Kidney (tissue), 14 donors: ENCODE data around the gene SDC4. TPM values are rescaled to one million over a fixed set of nuclear protein-coding genes. Genes with fewer than 3 reads are reported as not detected.

Experiments
- DNase-seq, 5 donors: peaks; one replicate each; pipeline ENCODE4 v3.0.0-alpha.2; 2013 to 2020
- FAIRE-seq: peaks from 2 replicates; lab custom pipeline; 2012; peaks lifted over from hg19 to GRCh38; lab: Jason Lieb, UNC
- H3K27ac ChIP-seq, 2 donors: one replicate each; pipeline ENCODE4 v1.7.0; 2013; ENCODE audit warnings: low read depth in 2 of 2, low read length in 2 of 2, inconsistent platforms in 1 of 2
- H3K27me3 ChIP-seq: one replicate; pipeline ENCODE4 v1.7.1; 2013; ENCODE audit warnings: low read length, inconsistent platforms; ENCODE audit not compliant: control insufficient read depth, insufficient read depth
- H3K36me3 ChIP-seq, 3 donors: one replicate each; pipeline versions ENCODE4 v1.7.0 to v1.7.1; 2013; ENCODE audit warnings: low read length in 3 of 3, control low read depth in 1 of 3, inconsistent platforms in 1 of 3; ENCODE audit not compliant: insufficient read depth in 3 of 3, control insufficient read depth in 2 of 3
- H3K4me1 ChIP-seq, 3 donors: one replicate each; pipeline versions ENCODE4 v1.7.0 to v1.7.1; 2013; ENCODE audit warnings: low read length in 3 of 3, inconsistent platforms in 1 of 3, low read depth in 1 of 3; ENCODE audit not compliant: control insufficient read depth in 2 of 3, insufficient read depth in 2 of 3
- H3K4me3 ChIP-seq, 3 donors: one replicate each; pipeline versions ENCODE4 v1.7.0 to v1.8.1; 2013; ENCODE audit warnings: low read length in 3 of 3, control low read depth in 1 of 3, inconsistent platforms in 1 of 3
- H3K9ac ChIP-seq, 3 donors: one replicate each; pipeline versions ENCODE4 v1.7.0 to v1.7.1; 2013; ENCODE audit warnings: low read length in 3 of 3, control low read depth in 1 of 3, inconsistent platforms in 1 of 3
- H3K9me3 ChIP-seq, 3 donors: one replicate each; pipeline versions ENCODE4 v1.7.0 to v1.7.1; 2013; ENCODE audit warnings: low read length in 3 of 3, control low read depth in 1 of 3, inconsistent platforms in 1 of 3; ENCODE audit not compliant: control insufficient read depth in 2 of 3, insufficient read depth in 1 of 3
- intact Hi-C: fragments of 100-400 bp; cut with DNase I; formaldehyde crosslinking; loops from one replicate; pipeline ENCODE4 v1.11.1; 2022
- polyA plus RNA-seq: library from polyadenylated mRNA; stranded (reverse); fragments of 350-450 nt; fragmentation: Illumina TruSeq; extraction: RNeasy Lipid Tissue Mini Kit (QIAGEN cat#74804); gene quantifications from one replicate; pipeline ENCODE4 v1.2.3, GENCODE V29; 2014; ENCODE audit warnings: low read depth, low replicate concordance; ENCODE audit not compliant: insufficient read depth
- total RNA-seq: library from RNA; stranded (reverse); fragmentation: NEBNext Ultra II Directional; extraction: Animal tissue kit (Norgen Biotek cat#: 25700); gene quantifications from one replicate; pipeline ENCODE4 v1.2.1, GENCODE V29; 2021
- TF ChIP-seq, protein P1 (sequence below): IDR thresholded peaks from 3 replicates; pipeline ENCODE4 v1.5.1; 2012; ENCODE audit warnings: mild to moderate bottlenecking, moderate library complexity, borderline replicate concordance; ENCODE audit not compliant: insufficient read depth; ENCODE audit errors: extremely low read depth
- donor health status: control.
- donor health status: control.
- donor health status: control.
- donor health status: control.
- donor health status: control.
- donor health status: DM: yes; HTN: yes; CAD: no.
- donor health status: Normal renal cell carcinoma (clear cell type).

The SDC4 gene
- total and polyA plus RNA-seq, 2 donors from 2014 or later, result 242 to 397 TPM

DNA sequence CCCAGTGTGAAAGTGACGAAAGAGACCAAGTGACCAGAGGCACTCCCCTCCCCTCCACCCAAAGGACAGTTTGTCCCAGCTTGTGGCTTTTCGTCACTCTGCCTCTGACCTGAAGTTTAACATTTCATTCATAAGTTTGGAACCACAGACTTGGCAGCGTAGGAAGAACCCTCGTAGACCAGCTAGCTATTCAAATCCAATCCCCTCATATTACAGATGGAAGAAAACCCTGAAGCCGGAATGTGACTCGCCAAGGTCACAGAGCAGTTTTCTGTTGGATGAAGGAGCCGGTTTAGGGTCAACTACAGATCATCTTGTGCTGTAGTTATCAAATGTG lies 10.8 kb upstream of the SDC4 start:
- H3K9me3 ChIP-seq, result no peaks in the 10 kb centered on the region
- TF ChIP-seq, protein P1, sequence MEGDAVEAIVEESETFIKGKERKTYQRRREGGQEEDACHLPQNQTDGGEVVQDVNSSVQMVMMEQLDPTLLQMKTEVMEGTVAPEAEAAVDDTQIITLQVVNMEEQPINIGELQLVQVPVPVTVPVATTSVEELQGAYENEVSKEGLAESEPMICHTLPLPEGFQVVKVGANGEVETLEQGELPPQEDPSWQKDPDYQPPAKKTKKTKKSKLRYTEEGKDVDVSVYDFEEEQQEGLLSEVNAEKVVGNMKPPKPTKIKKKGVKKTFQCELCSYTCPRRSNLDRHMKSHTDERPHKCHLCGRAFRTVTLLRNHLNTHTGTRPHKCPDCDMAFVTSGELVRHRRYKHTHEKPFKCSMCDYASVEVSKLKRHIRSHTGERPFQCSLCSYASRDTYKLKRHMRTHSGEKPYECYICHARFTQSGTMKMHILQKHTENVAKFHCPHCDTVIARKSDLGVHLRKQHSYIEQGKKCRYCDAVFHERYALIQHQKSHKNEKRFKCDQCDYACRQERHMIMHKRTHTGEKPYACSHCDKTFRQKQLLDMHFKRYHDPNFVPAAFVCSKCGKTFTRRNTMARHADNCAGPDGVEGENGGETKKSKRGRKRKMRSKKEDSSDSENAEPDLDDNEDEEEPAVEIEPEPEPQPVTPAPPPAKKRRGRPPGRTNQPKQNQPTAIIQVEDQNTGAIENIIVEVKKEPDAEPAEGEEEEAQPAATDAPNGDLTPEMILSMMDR, result no peak
- H3K27me3 ChIP-seq, result no peaks in the 10 kb centered on the region
- peak overlapping the region in 1 of 3 donors; percentile 77 for H3K9ac ChIP-seq
- no peak overlapping the region for H3K4me3 ChIP-seq
- intact Hi-C loops, result no loop called here
- H3K36me3 ChIP-seq, result no peaks in the 10 kb centered on the region
- peaks cover 2 to 35% (median 29%) of the 10 kb centered on the region in 3 donors for H3K4me1 ChIP-seq
- peak overlapping the region; percentile 96 for H3K27ac ChIP-seq
- DNase-seq (peak in 2 of 5 donors; percentile 37 to 90), FAIRE-seq (no peak)

DNA sequence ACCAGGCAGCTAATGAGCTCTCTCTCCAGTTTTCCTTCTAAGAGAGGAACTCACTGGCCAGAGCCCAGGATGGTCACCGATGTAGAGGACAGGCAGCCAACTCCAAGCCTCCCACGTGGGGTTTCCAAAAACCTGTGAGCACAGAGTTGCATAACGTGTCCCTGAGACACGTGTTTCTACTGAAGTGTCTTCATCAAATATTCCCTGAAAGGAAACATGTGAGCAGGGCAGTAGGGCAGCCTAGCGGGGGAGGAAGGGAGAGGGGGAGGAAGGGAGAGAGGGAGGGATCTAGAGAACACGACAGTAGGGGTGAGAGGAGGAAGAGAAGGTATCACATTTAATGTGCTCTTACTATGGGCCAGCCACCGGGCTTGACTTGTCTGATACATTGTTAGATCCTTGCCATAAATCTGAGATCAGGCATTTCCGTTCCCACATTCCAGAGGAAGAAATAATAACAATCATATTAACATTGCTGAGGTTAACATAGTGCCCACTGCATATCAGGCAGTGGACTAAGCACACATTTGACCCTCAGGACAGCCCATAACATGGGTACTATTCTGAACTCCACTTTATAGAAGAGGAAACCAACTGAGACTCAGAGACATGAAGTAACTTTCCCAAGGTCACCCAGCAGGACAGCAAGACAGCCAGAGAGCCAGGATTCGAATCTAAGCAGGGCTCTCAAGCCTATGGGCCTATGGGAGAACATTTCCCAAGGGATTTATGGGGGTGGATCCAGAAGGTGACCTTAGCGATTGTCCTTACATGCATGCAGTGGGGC lies 10.3 kb upstream of the SDC4 start:
- TF ChIP-seq, protein P1, result no peak
- FAIRE-seq (no peak), DNase-seq (peak in 4 of 5 donors; percentile 69 to 89 (median 80))
- Histone ChIP-seq H3K27me3 (no peaks in the 10 kb centered on the region), H3K9me3 (no peaks in the 10 kb centered on the region), H3K9ac (peak overlapping the region in 2 of 3 donors; percentile 1 to 77), H3K4me3 (peak overlapping the region in 2 of 3 donors; percentile 15 to 22), H3K4me1 (peaks cover 2 to 32% (median 26%) of the 10 kb centered on the region in 3 donors), H3K36me3 (no peaks in the 10 kb centered on the region), H3K27ac (peak overlapping the region; percentile 96)
- intact Hi-C loops, result no loop called here

DNA sequence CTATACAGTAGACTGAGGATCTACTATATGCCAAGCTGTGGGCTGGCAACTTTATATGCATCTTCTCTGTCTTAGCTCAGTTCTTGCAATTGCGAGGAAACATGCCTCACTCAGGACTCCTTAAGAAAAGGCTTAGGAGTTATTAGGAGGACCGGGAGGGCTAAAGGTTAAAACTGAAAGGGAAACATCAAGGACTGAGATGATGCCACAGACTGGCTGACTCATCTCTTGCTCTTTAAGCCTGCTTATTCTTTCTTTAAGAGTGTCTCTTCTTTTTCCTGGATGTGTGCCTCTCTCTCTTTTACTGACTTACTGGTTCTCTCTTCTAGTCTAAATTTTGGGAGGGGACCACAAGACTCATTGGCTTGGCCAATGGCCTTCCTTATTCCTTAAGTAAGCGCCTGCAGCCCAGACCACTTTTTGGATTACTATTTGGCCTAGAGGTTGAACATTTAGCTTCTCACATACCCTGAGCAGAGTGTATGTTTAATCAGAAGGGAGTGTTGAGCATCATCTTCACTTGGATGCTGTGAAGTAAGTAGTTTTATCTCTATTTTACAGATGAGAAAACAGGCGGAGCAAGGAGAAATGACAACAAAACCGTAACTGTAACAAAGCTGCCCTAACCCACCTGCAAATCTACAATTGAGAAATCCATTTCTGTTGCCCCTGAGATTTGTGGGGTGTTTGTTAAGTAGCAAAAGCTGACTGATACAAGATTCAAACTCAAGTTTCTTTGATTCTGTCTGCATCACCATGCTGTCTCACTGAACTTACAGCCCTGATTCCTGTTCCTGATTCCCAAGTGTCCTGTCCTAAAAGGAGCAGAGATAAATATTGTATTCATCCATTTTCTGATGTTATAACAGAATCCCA lies 7.2 kb upstream of the SDC4 start:
- H3K9ac ChIP-seq, result no peak overlapping the region
- H3K4me1 ChIP-seq, result peaks cover 2 to 32% (median 23%) of the 10 kb centered on the region in 3 donors
- TF ChIP-seq, protein P1, result no peak
- H3K27ac ChIP-seq, result no peak overlapping the region
- H3K4me3 ChIP-seq, result no peak overlapping the region
- no peaks in the 10 kb centered on the region for H3K36me3 ChIP-seq
- H3K9me3 ChIP-seq, result no peaks in the 10 kb centered on the region
- no peak for DNase-seq
- no peaks in the 10 kb centered on the region for H3K27me3 ChIP-seq
- intact Hi-C loops, result no loop called here
- no peak for FAIRE-seq
